ENCODE data around the gene GPR142.

DNA sequence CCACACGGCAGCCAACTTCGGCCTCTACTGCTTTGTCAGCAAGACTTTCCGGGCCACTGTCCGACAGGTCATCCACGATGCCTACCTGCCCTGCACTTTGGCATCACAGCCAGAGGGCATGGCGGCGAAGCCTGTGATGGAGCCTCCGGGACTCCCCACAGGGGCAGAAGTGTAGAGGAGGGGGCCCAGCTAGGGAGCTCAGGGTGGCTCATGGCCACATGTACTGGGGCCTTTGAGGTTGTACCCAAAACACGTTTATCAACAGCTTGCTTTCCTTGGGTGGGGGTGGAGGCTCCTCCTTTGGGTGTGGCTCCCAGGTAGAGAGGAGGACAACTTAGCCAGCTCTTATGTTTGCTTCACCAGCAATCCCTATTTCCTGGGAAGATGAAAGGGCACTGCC, 5.1 kb downstream of the GPR142 start:
- TF ChIP-seq, protein P1, sequence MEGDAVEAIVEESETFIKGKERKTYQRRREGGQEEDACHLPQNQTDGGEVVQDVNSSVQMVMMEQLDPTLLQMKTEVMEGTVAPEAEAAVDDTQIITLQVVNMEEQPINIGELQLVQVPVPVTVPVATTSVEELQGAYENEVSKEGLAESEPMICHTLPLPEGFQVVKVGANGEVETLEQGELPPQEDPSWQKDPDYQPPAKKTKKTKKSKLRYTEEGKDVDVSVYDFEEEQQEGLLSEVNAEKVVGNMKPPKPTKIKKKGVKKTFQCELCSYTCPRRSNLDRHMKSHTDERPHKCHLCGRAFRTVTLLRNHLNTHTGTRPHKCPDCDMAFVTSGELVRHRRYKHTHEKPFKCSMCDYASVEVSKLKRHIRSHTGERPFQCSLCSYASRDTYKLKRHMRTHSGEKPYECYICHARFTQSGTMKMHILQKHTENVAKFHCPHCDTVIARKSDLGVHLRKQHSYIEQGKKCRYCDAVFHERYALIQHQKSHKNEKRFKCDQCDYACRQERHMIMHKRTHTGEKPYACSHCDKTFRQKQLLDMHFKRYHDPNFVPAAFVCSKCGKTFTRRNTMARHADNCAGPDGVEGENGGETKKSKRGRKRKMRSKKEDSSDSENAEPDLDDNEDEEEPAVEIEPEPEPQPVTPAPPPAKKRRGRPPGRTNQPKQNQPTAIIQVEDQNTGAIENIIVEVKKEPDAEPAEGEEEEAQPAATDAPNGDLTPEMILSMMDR (IDR thresholded peaks at IDR 0.05), result no peak
- TF ChIP-seq POLR2A (IDR thresholded peaks at IDR 0.05), result no peak

All from heart left ventricle (tissue), 13 donors.